Prostate gland (tissue), 2 donors: ENCODE data around the gene BBS9. TPM values are rescaled to one million over a fixed set of nuclear protein-coding genes. Genes with fewer than 3 reads are reported as not detected.

Experiments
- DNase-seq: peaks from one replicate; pipeline ENCODE4 v3.0.0-alpha.2; 2019; ENCODE audit warnings: low spot score
- H3K27ac ChIP-seq, 2 donors: fragments of 200-600 bp; sonication (generic); 2 replicates each; pipeline ENCODE4 v1.5.1; 2017 to 2019
- H3K27me3 ChIP-seq: fragments of 200-600 bp; sonication (generic); replicated peaks from 2 replicates; pipeline ENCODE4 v1.5.1; 2019; ENCODE audit not compliant: insufficient read depth
- H3K36me3 ChIP-seq, 2 donors: fragments of 200-600 bp; sonication (generic); 1 replicate in 1 of 2; 2 replicates in 1 of 2; pipeline versions ENCODE4 v1.5.1 to v1.8.1; 2017 to 2019
- H3K4me1 ChIP-seq: fragments of 200-600 bp; sonication (generic); replicated peaks from 2 replicates; pipeline ENCODE4 v1.5.1; 2019
- H3K4me3 ChIP-seq, 2 donors: fragments of 200-600 bp; sonication (generic); 2 replicates each; pipeline ENCODE4 v1.5.1; 2017 to 2019
- H3K9me3 ChIP-seq: fragments of 200-600 bp; sonication (generic); 2 replicates; pipeline ENCODE4 v1.5.1; 2017
- CTCF ChIP-seq, 4 experiments: fragments of 200-600 bp in 2 of 4; fragments of 450-650 bp in 2 of 4; sonication (generic) in 2 of 4; IDR thresholded peaks; 1 replicate in 3 of 4; 2 replicates in 1 of 4; pipeline ENCODE4 v1.5.1; 2016 to 2019; ENCODE audit warnings: antibody characterized with exemption in 4 of 4, mild to moderate bottlenecking in 2 of 4, moderate library complexity in 2 of 4
- POLR2A ChIP-seq: fragments of 450-650 bp; IDR thresholded peaks from one replicate; pipeline ENCODE4 v1.6.1; 2016; ENCODE audit warnings: antibody characterized with exemption, mild to moderate bottlenecking
- POLR2AphosphoS5 ChIP-seq: sonication (generic); formaldehyde crosslinking; IDR thresholded peaks from one replicate; pipeline ENCODE4 v1.6.1; 2017; ENCODE audit warnings: antibody characterized with exemption
- WGBS: methylation state at CpG from one replicate; pipeline ENCODE4 v1.1.5; 2018; 5-methylcytosine and 5-hydroxymethylcytosine counted together
- intact Hi-C: fragments of 100-400 bp; cut with DNase I; formaldehyde crosslinking; loops from one replicate; pipeline ENCODE4 v1.14.2; 2022
- total RNA-seq, 2 donors: library from RNA; depleted of rRNA; stranded (reverse); fragments of >200 nt; gene quantifications; one replicate each; pipeline ENCODE4 v1.1.0, GENCODE V29; 2016

BBS9 gene
- total RNA-seq, 2 donors from 2014 or later = 19.6 to 36.8 TPM

- Histone ChIP-seq H3K27ac (peak within 1 kb of the TSS; percentile 65 to 73), H3K9me3 (no peaks in the 10 kb centered on the region), H3K27me3 (no peaks in the 10 kb centered on the region), H3K4me1 (peaks cover 5% of the 10 kb centered on the region), H3K4me3 (peak within 1 kb of the TSS; percentile 97 to 99), H3K36me3 (no peaks in the 10 kb centered on the region)
- intact Hi-C loops = loop anchor here (5.0 kb wide), 2 partner anchors 47 to 262 kb away; partner anchors contain the start of gene NT5C3A
- under 1% methylated on average over 46 of the region's 100 CpGs for WGBS
- no peak for TF ChIP-seq POLR2A
- TF ChIP-seq CTCF (IDR thresholded peaks at IDR 0.05) = peak; percentile 39 to 69 (median 50)
- TF ChIP-seq POLR2AphosphoS5 = no peak
- DNase-seq = peak; percentile 44
Observed at GRCh38 chr7:33109005-33109757, 20.2 kb upstream of the BBS9 start, which contains the start of gene RP9. Gene RP9, minus strand, starts transcription at chr7:33109404. Its CDS starts 32 bp downstream, at chr7:33109372.

- TF ChIP-seq POLR2A = no peak
- H3K27me3 ChIP-seq = no peaks in the 10 kb centered on the region
- peaks cover 5% of the 10 kb centered on the region for H3K4me1 ChIP-seq
- H3K36me3 ChIP-seq = no peaks in the 10 kb centered on the region
- WGBS = 16% methylated on average over 11 of the region's 11 CpGs
- intact Hi-C loops = loop anchor here (5.0 kb wide), 2 partner anchors 47 to 262 kb away; partner anchors contain the start of gene NT5C3A
- H3K9me3 ChIP-seq = no peaks in the 10 kb centered on the region
- no peak overlapping the region for H3K27ac ChIP-seq
- peak overlapping the region; percentile 97 to 99 for H3K4me3 ChIP-seq
- DNase-seq = no peak
Observed at GRCh38 chr7:33109758-33110238, 19.6 kb upstream of the BBS9 start.

GRCh38 chr7:33111614-33112013 lies 17.8 kb upstream of the BBS9 start:
- no peaks in the 10 kb centered on the region for H3K9me3 ChIP-seq
- DNase-seq = no peak
- no peaks in the 10 kb centered on the region for H3K36me3 ChIP-seq
- intact Hi-C loops = no loop called here
- peaks cover 5% of the 10 kb centered on the region for H3K4me1 ChIP-seq
- 73% methylated on average over 3 of the region's 3 CpGs for WGBS
- no peak overlapping the region for H3K4me3 ChIP-seq
- TF ChIP-seq POLR2A (no peak), CTCF (IDR thresholded peaks at IDR 0.05) (no peak), POLR2AphosphoS5 (no peak)
- no peaks in the 10 kb centered on the region for H3K27me3 ChIP-seq
- no peak overlapping the region for H3K27ac ChIP-seq

- no peaks in the 10 kb centered on the region for H3K9me3 ChIP-seq
- DNase-seq = no peak
- no peaks in the 10 kb centered on the region for H3K4me1 ChIP-seq
- no peak overlapping the region for H3K27ac ChIP-seq
- no peaks in the 10 kb centered on the region for H3K27me3 ChIP-seq
- no peak overlapping the region for H3K4me3 ChIP-seq
- intact Hi-C loops = no loop called here
- H3K36me3 ChIP-seq = no peaks in the 10 kb centered on the region
- TF ChIP-seq POLR2AphosphoS5 = no peak
- TF ChIP-seq POLR2A = no peak
- no peak for TF ChIP-seq CTCF (IDR thresholded peaks at IDR 0.05)
Observed at GRCh38 chr7:33114976-33115375, 14.4 kb upstream of the BBS9 start.

GRCh38 chr7:33118383-33118782 lies 11.0 kb upstream of the BBS9 start:
- Histone ChIP-seq H3K9me3 (no peaks in the 10 kb centered on the region), H3K27ac (no peak overlapping the region), H3K4me1 (no peaks in the 10 kb centered on the region), H3K36me3 (no peaks in the 10 kb centered on the region), H3K4me3 (no peak overlapping the region), H3K27me3 (no peaks in the 10 kb centered on the region)
- DNase-seq = no peak
- TF ChIP-seq POLR2AphosphoS5 (no peak), POLR2A (no peak), CTCF (IDR thresholded peaks at IDR 0.05) (no peak)
- intact Hi-C loops = no loop called here
- WGBS = 99% methylated on average over 3 of the region's 3 CpGs
